DOHH2 (cell line): Measurements from ENCODE around the gene AP1M2.

Experiments
- CTCF ChIP-seq: fragments of 200-600 bp; sonication (generic); IDR thresholded peaks from one replicate; pipeline ENCODE4 v1.5.1; 2014; ENCODE audit warnings: antibody characterized with exemption, mild to moderate bottlenecking, low read depth, low read length; ENCODE audit not compliant: poor library complexity, severe bottlenecking
- EZH2phosphoT487 ChIP-seq: fragments of 200-600 bp; sonication (generic); IDR thresholded peaks from 2 replicates; pipeline ENCODE4 v1.6.1; 2017; ENCODE audit warnings: borderline replicate concordance, mild to moderate bottlenecking, antibody characterized with exemption, low read length, moderate library complexity, mixed read lengths

- TF ChIP-seq CTCF, result no peak
- TF ChIP-seq EZH2phosphoT487, result no peak
Observed at GRCh38 chr19:10538204-10538983, 48.7 kb downstream of the AP1M2 start.
